HUES48 (cell line): ENCODE measurements around the gene METAP1.

Source experiments
- H3K27ac ChIP-seq: one replicate; pipeline ENCODE4 v1.7.0; 2013; ENCODE audit warnings: low read depth, low read length, inconsistent platforms
- H3K27me3 ChIP-seq: 2 replicates; pipeline ENCODE4 v1.6.1; 2013; ENCODE audit warnings: mild to moderate bottlenecking, low read length; ENCODE audit not compliant: control insufficient read depth, insufficient read depth
- H3K36me3 ChIP-seq: 2 replicates; pipeline ENCODE4 v1.6.1; 2013; ENCODE audit warnings: low read length; ENCODE audit not compliant: control insufficient read depth, insufficient read depth
- H3K4me1 ChIP-seq: 2 replicates; pipeline ENCODE4 v1.6.1; 2013; ENCODE audit warnings: mild to moderate bottlenecking, low read length; ENCODE audit not compliant: control insufficient read depth, insufficient read depth
- H3K4me3 ChIP-seq: 2 replicates; pipeline ENCODE4 v1.5.1; 2013; ENCODE audit warnings: mild to moderate bottlenecking, low read depth, low read length
- H3K9ac ChIP-seq: 2 replicates; pipeline ENCODE4 v1.6.1; 2013; ENCODE audit warnings: mild to moderate bottlenecking, low read depth, low read length, moderate library complexity
- H3K9me3 ChIP-seq: 2 replicates; pipeline ENCODE4 v1.6.1; 2013; ENCODE audit warnings: low read length; ENCODE audit not compliant: control insufficient read depth, insufficient read depth

Gene METAP1

DNA sequence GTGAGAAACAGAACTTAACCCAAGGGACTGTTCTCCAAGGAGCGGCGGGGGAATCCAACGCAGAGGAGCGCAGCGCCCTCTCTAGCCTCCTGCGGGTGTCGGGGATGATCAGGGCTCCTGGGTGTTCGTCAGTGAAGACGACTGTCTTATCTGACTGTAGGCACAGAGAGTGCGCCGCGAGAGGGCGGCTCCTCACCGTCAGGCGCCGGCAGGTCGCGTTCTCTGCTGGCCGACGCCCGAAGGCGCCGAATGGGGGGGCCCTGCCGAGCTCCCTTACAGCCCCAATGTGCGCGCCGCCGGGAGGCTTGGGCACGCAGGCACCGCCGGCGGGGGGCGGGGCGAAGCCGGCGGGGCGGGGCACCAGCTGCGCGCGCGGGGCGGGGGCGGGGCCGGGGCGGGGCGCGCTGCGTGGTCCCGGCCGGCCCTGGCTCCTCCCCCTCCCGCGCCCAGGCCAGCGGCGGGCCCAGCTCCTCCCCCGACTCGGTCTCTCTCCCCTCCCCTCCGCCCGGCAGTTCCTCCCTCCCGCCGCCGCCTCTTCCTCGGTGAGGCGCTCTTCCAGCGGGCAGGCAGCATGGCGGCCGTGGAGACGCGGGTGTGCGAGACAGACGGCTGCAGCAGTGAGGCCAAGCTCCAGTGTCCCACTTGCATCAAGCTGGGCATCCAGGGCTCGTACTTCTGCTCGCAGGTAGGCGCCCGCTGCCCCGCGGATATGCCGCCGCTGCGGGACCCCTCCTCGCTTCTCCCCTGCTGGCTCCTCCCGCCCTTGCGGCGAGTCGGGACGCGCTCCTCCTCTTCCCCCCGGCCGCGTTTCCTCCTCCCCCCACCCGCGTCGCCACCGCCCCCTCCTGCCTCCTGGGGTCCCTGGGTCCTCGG lies at the start of gene METAP1:
Gene METAP1 (plus strand): TSS at position 539 of the 873 bp plus-strand sequence. CDS start 33 bp downstream, at position 572.
- Histone ChIP-seq H3K9me3 (no peaks in the 10 kb centered on the region), H3K4me1 (peaks cover 17% of the 10 kb centered on the region), H3K9ac (peak within 1 kb of the TSS; percentile 99), H3K27ac (peak within 1 kb of the TSS; percentile 99), H3K27me3 (no peaks in the 10 kb centered on the region), H3K36me3 (no peaks in the 10 kb centered on the region), H3K4me3 (peak within 1 kb of the TSS; percentile 100)

DNA sequence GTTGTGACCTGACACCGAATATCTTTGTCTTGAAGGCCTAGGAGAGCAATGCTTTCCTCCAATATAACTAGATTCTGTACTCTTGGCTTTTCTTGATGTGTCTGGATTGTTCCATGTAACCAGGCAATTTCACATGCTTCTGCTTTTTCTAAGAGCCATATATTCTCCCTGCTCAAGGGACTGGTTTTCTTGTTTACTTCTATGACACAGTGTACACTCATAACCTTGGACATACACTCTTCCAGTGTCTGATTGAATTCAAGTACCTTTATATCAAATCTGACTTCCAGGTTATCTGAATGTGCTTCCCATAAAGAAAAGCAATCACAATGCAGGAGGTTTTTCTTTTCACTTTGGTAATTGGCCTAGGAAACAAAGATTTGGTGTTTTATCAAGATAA lies 49.2 kb upstream of the METAP1 start:
- Histone ChIP-seq H3K9ac (no peak overlapping the region), H3K9me3 (no peaks in the 10 kb centered on the region), H3K4me1 (no peaks in the 10 kb centered on the region), H3K36me3 (no peaks in the 10 kb centered on the region), H3K27ac (no peak overlapping the region), H3K4me3 (no peak overlapping the region), H3K27me3 (no peaks in the 10 kb centered on the region)

DNA sequence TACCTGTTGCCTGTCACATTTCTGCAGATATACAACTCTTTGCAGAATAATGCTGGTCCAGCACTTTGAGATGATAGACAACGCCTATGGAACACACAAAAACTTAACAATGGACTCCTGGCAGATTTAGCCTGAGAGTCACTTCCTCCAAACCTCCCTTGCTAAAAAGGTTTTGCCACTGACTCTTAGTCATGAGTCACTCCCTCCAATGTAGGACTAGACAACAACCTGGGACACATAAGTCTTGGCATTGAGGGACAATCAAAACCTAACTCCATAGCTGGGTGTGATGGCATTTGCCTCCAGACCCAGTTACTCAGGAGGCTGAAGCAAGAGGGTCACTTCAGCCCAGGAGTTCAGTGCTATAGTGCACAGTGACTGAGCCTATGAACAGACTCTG lies 44.6 kb upstream of the METAP1 start:
- Histone ChIP-seq H3K36me3 (no peaks in the 10 kb centered on the region), H3K4me3 (no peak overlapping the region), H3K27me3 (no peaks in the 10 kb centered on the region), H3K27ac (no peak overlapping the region), H3K9me3 (no peaks in the 10 kb centered on the region), H3K9ac (no peak overlapping the region), H3K4me1 (no peaks in the 10 kb centered on the region)

DNA sequence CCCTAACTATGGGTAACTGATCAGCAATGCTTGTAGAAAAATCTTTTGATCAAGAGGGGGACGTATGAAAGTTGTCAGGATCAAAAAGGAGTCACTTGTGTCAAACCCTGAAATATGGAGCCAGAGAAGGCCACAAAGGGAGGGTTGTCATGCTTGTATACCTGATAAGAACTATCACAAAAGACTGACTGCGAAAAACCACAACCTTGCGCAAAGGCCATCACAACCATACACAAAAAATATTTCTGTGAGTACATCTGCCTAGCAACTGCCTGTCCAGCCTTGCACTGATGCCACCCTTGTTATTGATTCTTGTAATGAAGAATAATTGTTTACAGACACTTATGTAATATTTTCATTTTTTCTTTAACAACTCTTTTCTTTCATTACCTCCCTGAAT lies 43.8 kb upstream of the METAP1 start:
- Histone ChIP-seq H3K9ac (no peak overlapping the region), H3K27me3 (no peaks in the 10 kb centered on the region), H3K4me3 (no peak overlapping the region), H3K4me1 (no peaks in the 10 kb centered on the region), H3K27ac (no peak overlapping the region), H3K36me3 (no peaks in the 10 kb centered on the region), H3K9me3 (no peaks in the 10 kb centered on the region)

DNA sequence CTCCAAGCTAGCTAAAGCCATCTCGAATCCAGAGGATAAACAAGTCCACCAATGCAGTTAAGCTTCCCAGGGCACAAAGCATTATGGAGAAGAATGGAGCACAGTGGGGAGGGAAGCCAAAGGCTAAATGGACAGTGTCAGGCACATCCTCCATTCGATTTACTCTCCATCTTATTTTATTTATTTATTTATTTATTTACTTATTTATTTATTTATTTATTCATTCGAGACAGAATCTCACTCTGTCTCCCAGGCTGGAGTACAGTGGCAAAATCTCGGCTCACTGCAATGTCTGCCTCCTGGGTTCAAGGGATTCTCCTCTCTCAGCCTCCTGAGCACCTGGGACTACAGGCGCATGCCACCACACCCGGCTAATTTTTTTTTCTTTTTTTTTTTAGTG lies 40.3 kb upstream of the METAP1 start:
- no peak overlapping the region for H3K27ac ChIP-seq
- H3K9ac ChIP-seq, result no peak overlapping the region
- H3K4me3 ChIP-seq, result no peak overlapping the region
- H3K9me3 ChIP-seq, result no peaks in the 10 kb centered on the region
- H3K36me3 ChIP-seq, result no peaks in the 10 kb centered on the region
- H3K4me1 ChIP-seq, result no peaks in the 10 kb centered on the region
- no peaks in the 10 kb centered on the region for H3K27me3 ChIP-seq

DNA sequence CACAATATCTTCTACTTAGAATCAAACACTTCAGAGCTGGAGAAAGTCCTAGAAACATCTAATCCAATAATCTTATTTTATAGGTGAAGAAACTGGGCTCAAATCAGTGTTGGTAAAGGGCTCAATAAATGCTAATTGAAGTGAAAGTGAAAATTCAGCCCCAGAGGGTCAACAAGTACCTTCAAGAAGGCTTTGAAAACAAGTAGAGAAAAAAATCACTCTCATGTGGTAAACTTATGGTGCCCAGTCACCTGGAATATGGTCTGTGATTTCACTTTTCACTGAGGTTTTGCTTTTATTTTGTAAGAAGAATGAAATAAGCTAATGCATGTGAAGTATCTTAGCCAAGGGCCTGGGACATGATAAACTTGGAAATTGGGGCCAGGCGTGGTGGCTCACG lies 37.5 kb upstream of the METAP1 start:
- Histone ChIP-seq H3K27me3 (no peaks in the 10 kb centered on the region), H3K27ac (no peak overlapping the region), H3K4me3 (no peak overlapping the region), H3K9me3 (no peaks in the 10 kb centered on the region), H3K4me1 (no peaks in the 10 kb centered on the region), H3K36me3 (no peaks in the 10 kb centered on the region), H3K9ac (no peak overlapping the region)

DNA sequence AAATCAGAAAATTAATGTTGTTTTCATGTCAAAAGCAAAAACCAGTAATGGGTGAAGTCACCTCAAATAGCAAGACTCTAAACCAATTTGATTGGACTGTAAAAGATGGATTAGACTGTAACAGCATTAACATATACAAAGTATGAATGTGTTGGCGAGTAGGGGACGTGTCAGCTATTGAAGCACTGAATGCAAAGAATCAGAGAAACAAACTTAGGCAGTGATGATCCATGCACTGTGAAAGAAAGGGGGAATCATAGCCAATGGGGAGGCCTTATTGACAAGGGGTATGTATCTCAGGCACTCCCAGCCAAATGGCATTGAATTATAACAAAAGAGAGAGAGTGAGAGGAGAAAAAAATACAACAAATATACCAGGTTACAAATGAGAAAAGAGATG lies 36.1 kb upstream of the METAP1 start:
- H3K27me3 ChIP-seq, result no peaks in the 10 kb centered on the region
- H3K9ac ChIP-seq, result no peak overlapping the region
- no peak overlapping the region for H3K27ac ChIP-seq
- H3K4me3 ChIP-seq, result no peak overlapping the region
- no peaks in the 10 kb centered on the region for H3K36me3 ChIP-seq
- no peaks in the 10 kb centered on the region for H3K9me3 ChIP-seq
- 0 out of 2 replicates have a peak, but pooled peaks cover 2% of the 10 kb centered on the region for H3K4me1 ChIP-seq

DNA sequence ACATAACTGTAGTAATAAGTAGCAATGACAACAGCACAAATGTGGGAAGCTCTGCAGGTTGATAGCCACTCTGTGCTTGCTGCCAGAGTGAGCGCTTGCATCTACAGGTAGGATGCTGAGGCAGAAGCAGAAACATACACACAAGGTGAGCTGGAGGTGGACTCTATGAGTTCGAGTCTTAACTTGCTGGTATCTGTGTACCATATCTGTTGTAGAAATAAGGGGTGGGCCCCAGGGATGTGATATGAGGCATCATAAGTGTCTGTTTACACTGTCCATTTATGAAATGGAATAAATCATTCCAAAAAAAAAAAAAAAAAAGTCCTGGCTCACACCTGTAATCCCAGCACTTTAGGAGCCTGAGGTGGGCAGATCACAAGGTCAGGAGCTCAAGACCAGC lies 33.8 kb upstream of the METAP1 start:
- Histone ChIP-seq H3K27me3 (no peaks in the 10 kb centered on the region), H3K4me1 (0 out of 2 replicates have a peak, but pooled peaks cover 2% of the 10 kb centered on the region), H3K9ac (no peak overlapping the region), H3K27ac (no peak overlapping the region), H3K9me3 (no peaks in the 10 kb centered on the region), H3K4me3 (no peak overlapping the region), H3K36me3 (no peaks in the 10 kb centered on the region)

DNA sequence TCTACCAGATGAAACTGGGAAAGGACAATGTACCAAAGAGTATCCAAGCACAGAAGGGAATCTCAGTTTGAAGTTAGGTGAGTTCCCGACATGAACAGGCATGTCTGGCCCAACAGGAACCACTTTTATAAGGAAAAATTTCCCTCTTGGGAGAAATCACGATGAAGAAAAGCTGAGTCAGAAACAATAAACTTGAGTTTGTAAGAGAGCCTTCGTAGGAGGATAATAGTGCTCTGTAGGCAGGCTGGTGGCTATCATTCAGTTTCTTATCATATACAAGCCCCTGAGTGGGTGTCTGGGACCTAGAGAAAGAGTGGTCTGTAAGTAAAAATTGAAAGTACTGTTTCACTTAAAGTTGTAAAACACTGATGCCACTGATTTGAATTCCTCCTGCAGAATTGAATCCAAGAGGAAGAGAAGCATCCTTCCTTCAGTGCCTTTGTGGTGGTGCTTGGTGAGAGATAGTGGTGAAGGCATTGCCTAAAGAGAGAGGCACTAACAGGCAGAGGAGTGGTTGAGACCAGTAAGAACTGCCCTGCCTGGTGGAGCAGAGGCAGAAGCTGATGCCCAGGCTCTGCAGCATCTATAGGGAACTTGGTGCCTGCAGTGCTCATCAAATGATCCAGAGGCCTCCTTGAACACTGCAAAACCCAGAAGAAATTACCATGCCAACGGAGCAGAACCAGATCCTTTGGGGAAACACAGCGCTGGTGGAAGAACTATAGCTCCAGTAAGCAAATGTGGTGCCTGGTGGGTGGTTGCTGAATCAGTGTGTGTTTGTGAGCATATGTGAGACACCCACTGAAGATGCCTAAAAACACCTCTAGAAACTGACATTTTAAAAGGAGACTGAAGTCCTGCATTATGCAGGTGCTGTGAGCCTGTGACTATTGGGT lies 31.7 kb upstream of the METAP1 start:
- no peaks in the 10 kb centered on the region for H3K36me3 ChIP-seq
- H3K9me3 ChIP-seq, result no peaks in the 10 kb centered on the region
- H3K4me3 ChIP-seq, result no peak overlapping the region
- H3K9ac ChIP-seq, result no peak overlapping the region
- peak overlapping the region; percentile 5 for H3K27ac ChIP-seq
- no peaks in the 10 kb centered on the region for H3K27me3 ChIP-seq
- H3K4me1 ChIP-seq, result 0 out of 2 replicates have a peak, but pooled peaks cover 2% of the 10 kb centered on the region

DNA sequence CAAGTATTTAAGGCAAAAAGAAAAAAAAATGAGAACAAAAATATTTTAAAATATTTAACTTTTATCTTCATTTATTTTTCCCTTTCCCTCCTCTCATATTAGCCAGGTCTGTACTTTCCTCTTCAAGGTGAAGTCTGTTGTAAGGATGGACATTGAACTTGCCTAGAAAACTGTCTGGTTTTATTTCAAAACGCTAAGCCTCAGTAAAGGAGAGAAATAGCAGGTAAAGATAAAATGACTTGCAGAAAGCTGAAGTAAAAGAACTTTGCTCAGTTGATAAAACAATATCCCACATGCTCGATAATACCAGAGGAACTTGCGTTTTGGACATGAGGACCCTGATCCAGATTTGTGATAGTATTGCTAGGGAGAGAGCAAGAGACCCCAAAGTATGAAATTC lies 28.6 kb upstream of the METAP1 start:
- Histone ChIP-seq H3K4me3 (no peak overlapping the region), H3K27ac (no peak overlapping the region)

More for the DNA sequence above, 28.6 kb upstream of the METAP1 start:
- Histone ChIP-seq H3K9ac (no peak overlapping the region), H3K9me3 (no peaks in the 10 kb centered on the region), H3K4me1 (0 out of 2 replicates have a peak, but pooled peaks cover 2% of the 10 kb centered on the region), H3K27me3 (no peaks in the 10 kb centered on the region), H3K36me3 (no peaks in the 10 kb centered on the region)
